Uterus (tissue), 2 donors: ENCODE data around the gene ADAMTS17.

Experiments used
- POLR2A ChIP-seq, 2 donors: fragments of 450-650 bp; IDR thresholded peaks; one replicate each; pipeline ENCODE4 v1.6.1; 2016; ENCODE audit warnings: antibody characterized with exemption in 2 of 2, mild to moderate bottlenecking in 1 of 2, moderate library complexity in 1 of 2
- TF ChIP-seq, protein P1 (sequence below), 4 experiments: fragments of 200-600 bp in 2 of 4; fragments of 450-650 bp in 2 of 4; sonication (generic) in 2 of 4; IDR thresholded peaks; one replicate each; pipeline ENCODE4 v1.5.1; 2016 to 2019; ENCODE audit warnings: antibody characterized with exemption in 4 of 4, mild to moderate bottlenecking in 2 of 4, moderate library complexity in 1 of 4

DNA sequence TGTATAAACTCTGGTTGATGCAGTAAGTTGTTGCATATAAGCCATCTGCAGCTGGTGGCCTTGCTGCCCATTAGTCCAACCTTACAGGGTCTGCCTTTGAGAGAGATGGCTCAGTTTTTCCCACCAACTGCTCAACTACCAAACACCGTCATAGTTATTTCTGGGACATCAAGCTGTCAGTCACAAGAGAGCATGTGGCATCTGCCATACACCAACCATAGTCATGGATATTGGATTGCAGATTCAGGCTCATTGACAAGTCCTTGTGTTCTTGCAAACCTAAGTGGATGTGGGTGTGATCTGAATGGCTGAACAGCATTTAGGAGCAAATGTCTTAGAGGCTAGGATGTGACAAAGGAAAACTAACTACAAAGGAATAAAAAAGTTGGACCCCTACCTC lies 137.6 kb downstream of the ADAMTS17 start:
- TF ChIP-seq, protein P1, sequence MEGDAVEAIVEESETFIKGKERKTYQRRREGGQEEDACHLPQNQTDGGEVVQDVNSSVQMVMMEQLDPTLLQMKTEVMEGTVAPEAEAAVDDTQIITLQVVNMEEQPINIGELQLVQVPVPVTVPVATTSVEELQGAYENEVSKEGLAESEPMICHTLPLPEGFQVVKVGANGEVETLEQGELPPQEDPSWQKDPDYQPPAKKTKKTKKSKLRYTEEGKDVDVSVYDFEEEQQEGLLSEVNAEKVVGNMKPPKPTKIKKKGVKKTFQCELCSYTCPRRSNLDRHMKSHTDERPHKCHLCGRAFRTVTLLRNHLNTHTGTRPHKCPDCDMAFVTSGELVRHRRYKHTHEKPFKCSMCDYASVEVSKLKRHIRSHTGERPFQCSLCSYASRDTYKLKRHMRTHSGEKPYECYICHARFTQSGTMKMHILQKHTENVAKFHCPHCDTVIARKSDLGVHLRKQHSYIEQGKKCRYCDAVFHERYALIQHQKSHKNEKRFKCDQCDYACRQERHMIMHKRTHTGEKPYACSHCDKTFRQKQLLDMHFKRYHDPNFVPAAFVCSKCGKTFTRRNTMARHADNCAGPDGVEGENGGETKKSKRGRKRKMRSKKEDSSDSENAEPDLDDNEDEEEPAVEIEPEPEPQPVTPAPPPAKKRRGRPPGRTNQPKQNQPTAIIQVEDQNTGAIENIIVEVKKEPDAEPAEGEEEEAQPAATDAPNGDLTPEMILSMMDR (IDR thresholded peaks at IDR 0.05) = no peak
- no peak for TF ChIP-seq POLR2A (IDR thresholded peaks at IDR 0.05)
